Heart left ventricle (tissue), 13 donors: Measurements from ENCODE around the gene NSG1.

Experiments used
- POLR2A ChIP-seq, 2 donors: fragments of 450-650 bp; IDR thresholded peaks; one replicate each; pipeline ENCODE4 v1.6.1; 2017; ENCODE audit warnings: antibody characterized with exemption in 2 of 2, mild to moderate bottlenecking in 2 of 2, moderate library complexity in 2 of 2
- TF ChIP-seq, protein P1 (sequence below), 12 donors: fragments of 200-600 bp; sonication (generic) in 4 of 12; IDR thresholded peaks; one replicate each; pipeline versions ENCODE4 v1.5.0 to v1.8.0; 2018 to 2022; ENCODE audit warnings: antibody characterized with exemption in 12 of 12, mild to moderate bottlenecking in 5 of 12
- donor health status: ischemic (EF 13 %, LVEDD 7.1; RV severe dilation, severe dysfunction).
- donor health status: DM: no; HTN: yes; CAD: no.
- donor health status: DM: no; HTN: no; CAD: no.
- donor health status: ischemic (EF 25% LVEDD 6.9; RV normal size, moderate dysfunction).
- donor health status: ischemic (EF 25% LVEDD 5.7; RV mildly dilated, moderate dysfunction).
- donor health status: ischemic (EF 35%, LVEDD 5.7; RV mildly dilated, moderate dysfunction).
- donor health status: nonischemic (EF 11% LVEDD 7.7; RV severe dilation, severe dysfunction).
- donor health status: DM: yes; HTN: yes; CAD: no.
- donor health status: PGD.
- donor health status: ischemic (EF 29% LVEDD 5.4; RV normal size, mild dysfunction).
- donor health status: nonischemic (EF 23%, LVEDD 6.1; RV moderate dilation, normal function).

DNA sequence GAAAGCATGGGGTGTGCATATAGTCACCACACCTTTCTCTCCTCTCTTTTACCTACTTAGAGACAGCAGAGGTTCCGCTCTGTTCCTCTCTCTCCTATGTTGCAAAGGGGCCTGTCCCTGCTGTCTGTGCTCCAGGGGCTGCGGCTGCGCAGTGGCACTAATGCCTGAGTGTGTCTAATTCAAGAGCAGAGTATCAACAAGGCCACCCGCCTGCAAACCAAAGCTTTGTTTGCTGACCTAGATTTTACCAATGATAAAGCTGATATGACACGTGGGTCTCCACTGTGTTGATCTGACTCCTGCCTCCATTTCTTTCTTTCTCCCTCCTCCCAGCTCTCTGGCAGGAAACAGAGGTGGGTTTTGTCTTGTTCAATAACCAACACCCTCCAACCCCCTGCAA is 74.9 kb downstream of the NSG1 start:
- TF ChIP-seq, protein P1, sequence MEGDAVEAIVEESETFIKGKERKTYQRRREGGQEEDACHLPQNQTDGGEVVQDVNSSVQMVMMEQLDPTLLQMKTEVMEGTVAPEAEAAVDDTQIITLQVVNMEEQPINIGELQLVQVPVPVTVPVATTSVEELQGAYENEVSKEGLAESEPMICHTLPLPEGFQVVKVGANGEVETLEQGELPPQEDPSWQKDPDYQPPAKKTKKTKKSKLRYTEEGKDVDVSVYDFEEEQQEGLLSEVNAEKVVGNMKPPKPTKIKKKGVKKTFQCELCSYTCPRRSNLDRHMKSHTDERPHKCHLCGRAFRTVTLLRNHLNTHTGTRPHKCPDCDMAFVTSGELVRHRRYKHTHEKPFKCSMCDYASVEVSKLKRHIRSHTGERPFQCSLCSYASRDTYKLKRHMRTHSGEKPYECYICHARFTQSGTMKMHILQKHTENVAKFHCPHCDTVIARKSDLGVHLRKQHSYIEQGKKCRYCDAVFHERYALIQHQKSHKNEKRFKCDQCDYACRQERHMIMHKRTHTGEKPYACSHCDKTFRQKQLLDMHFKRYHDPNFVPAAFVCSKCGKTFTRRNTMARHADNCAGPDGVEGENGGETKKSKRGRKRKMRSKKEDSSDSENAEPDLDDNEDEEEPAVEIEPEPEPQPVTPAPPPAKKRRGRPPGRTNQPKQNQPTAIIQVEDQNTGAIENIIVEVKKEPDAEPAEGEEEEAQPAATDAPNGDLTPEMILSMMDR (IDR thresholded peaks at IDR 0.05), result no peak
- TF ChIP-seq POLR2A (IDR thresholded peaks at IDR 0.05), result no peak
